CD4-positive, alpha-beta memory T cell (primary cell): ENCODE data around the gene PDLIM4. TPM values are rescaled to one million over a fixed set of nuclear protein-coding genes. Genes with fewer than 3 reads are reported as not detected.

Experiments
- CTCF ChIA-PET: fragments of 350-600 bp; sonication (Branson Sonifier 250); formaldehyde crosslinking; loops from one replicate; lab custom pipeline; 2021; ENCODE audit warnings: inconsistent platforms; ENCODE audit not compliant: partially characterized antibody; lab: Charles Lee
- POLR2A ChIA-PET: fragments of 350-600 bp; sonication (Branson Sonifier 250); formaldehyde crosslinking; loops from one replicate; lab custom pipeline; 2021; ENCODE audit not compliant: partially characterized antibody; lab: Charles Lee
- DNase-seq, 5 donors: peaks; one replicate each; pipeline versions ENCODE4 v3.0.0 to v3.0.0-alpha.2; 2020 to 2022; ENCODE audit warnings: mixed read lengths in 1 of 5
- H3K27ac ChIP-seq: one replicate; pipeline ENCODE4 v1.7.0; 2013; ENCODE audit warnings: low read depth, low read length
- H3K27me3 ChIP-seq: 2 replicates; pipeline ENCODE4 v1.7.0; 2013; ENCODE audit warnings: mild to moderate bottlenecking, low read length, moderate library complexity; ENCODE audit not compliant: insufficient read depth
- H3K36me3 ChIP-seq: 2 replicates; pipeline ENCODE4 v1.7.0; 2013; ENCODE audit warnings: mild to moderate bottlenecking, low read length, moderate library complexity; ENCODE audit not compliant: insufficient read depth
- H3K4me1 ChIP-seq: 2 replicates; pipeline ENCODE4 v1.7.0; 2013; ENCODE audit warnings: mild to moderate bottlenecking, low read length, moderate library complexity; ENCODE audit not compliant: insufficient read depth
- H3K4me3 ChIP-seq, 2 donors: one replicate each; pipeline ENCODE4 v1.7.0; 2013; ENCODE audit warnings: low read length in 2 of 2, mild to moderate bottlenecking in 1 of 2
- H3K9me3 ChIP-seq, 2 donors: one replicate each; pipeline ENCODE4 v1.7.0; 2013; ENCODE audit warnings: low read length in 2 of 2, control low read depth in 1 of 2; ENCODE audit not compliant: control insufficient read depth in 1 of 2
- H3K27ac Mint-ChIP-seq, 7 donors: one replicate each; pipeline ENCODE4 v1.8.0; 2020 to 2021; ENCODE audit warnings: mixed read lengths in 7 of 7, mild to moderate bottlenecking in 6 of 7, inconsistent platforms in 3 of 7, moderate library complexity in 3 of 7
- H3K27me3 Mint-ChIP-seq, 2 donors: one replicate each; pipeline ENCODE4 v1.8.0; 2020 to 2021; ENCODE audit warnings: mixed read lengths in 2 of 2
- H3K36me3 Mint-ChIP-seq, 2 donors: one replicate each; pipeline ENCODE4 v1.8.0; 2020 to 2021; ENCODE audit warnings: mixed read lengths in 2 of 2, inconsistent platforms in 1 of 2, mild to moderate bottlenecking in 1 of 2
- H3K4me1 Mint-ChIP-seq, 4 donors: one replicate each; pipeline ENCODE4 v1.8.0; 2020 to 2021; ENCODE audit warnings: mixed read lengths in 4 of 4, mild to moderate bottlenecking in 1 of 4
- H3K4me3 Mint-ChIP-seq, 8 donors: one replicate each; pipeline ENCODE4 v1.8.0; 2020 to 2021; ENCODE audit warnings: mixed read lengths in 8 of 8, mild to moderate bottlenecking in 7 of 8, moderate library complexity in 6 of 8, inconsistent platforms in 3 of 8
- H3K9me3 Mint-ChIP-seq, 8 donors: one replicate each; pipeline ENCODE4 v1.8.0; 2020 to 2021; ENCODE audit warnings: mixed read lengths in 8 of 8, mild to moderate bottlenecking in 5 of 8, inconsistent platforms in 3 of 8, moderate library complexity in 1 of 8
- intact Hi-C: fragments of 100-400 bp; cut with micrococcal nuclease; formaldehyde crosslinking; loops from one replicate; pipeline ENCODE4 v1.15.1; 2023
- polyA plus RNA-seq, 2 donors: library from polyadenylated mRNA; unstranded; fragments of 300-500 nt; fragmentation: Illumina TruSeq; gene quantifications; one replicate each; pipeline ENCODE4 v1.2.3, GENCODE V29; 2021
- total RNA-seq, 2 experiments: library from RNA; stranded (reverse); gene quantifications; one replicate each; pipeline ENCODE4 v1.2.3, GENCODE V29; 2021

The PDLIM4 gene
- total and polyA plus RNA-seq, 4 experiments from 2014 or later, result not detected

GRCh38 chr5:132238901-132239500 is 18.5 kb upstream of the PDLIM4 start:
- Mint-ChIP-seq H3K27ac (no peak overlapping the region), H3K27me3 (peaks cover 7 to 11% of the 10 kb centered on the region in 2 donors), H3K4me1 (no peaks in the 10 kb centered on the region), H3K36me3 (peaks cover 4 to 6% of the 10 kb centered on the region in 2 donors), H3K9me3 (peaks cover 4 to 33% (median 17%) of the 10 kb centered on the region in 8 donors), H3K4me3 (no peak overlapping the region)
- Histone ChIP-seq H3K9me3 (no peaks in the 10 kb centered on the region), H3K36me3 (no peaks in the 10 kb centered on the region), H3K4me1 (no peaks in the 10 kb centered on the region), H3K27ac (no peak overlapping the region), H3K27me3 (no peaks in the 10 kb centered on the region), H3K4me3 (no peak overlapping the region)
- no peak for DNase-seq
- intact Hi-C loops, result loop anchor here (2.0 kb wide), 1 partner anchor 174 kb away; no protein-coding TSS in a partner anchor
- ChIA-PET CTCF (interaction anchor here (0.6 to 3.5 kb wide), 30 partner anchors 9 to 649 kb away, joined by 3 to 26 read pairs (median 8); partner anchors contain the start of genes P4HA2 and SLC22A4), POLR2A (no interaction called here)

- H3K27me3 Mint-ChIP-seq, result peaks cover 7 to 13% of the 10 kb centered on the region in 2 donors
- Histone ChIP-seq H3K4me1 (no peaks in the 10 kb centered on the region), H3K27me3 (no peaks in the 10 kb centered on the region), H3K36me3 (no peaks in the 10 kb centered on the region), H3K4me3 (no peak overlapping the region), H3K9me3 (no peaks in the 10 kb centered on the region), H3K27ac (no peak overlapping the region)
- no peak for DNase-seq
- CTCF ChIA-PET, result interaction anchor here (0.9 to 3.5 kb wide), 7 partner anchors 8 to 260 kb away, joined by 3 to 26 read pairs (median 11); no protein-coding TSS in a partner anchor
- no peak overlapping the region for H3K27ac Mint-ChIP-seq
- H3K9me3 Mint-ChIP-seq, result peaks cover 4 to 41% (median 24%) of the 10 kb centered on the region in 8 donors
- intact Hi-C loops, result loop anchor here (2.0 kb wide), 1 partner anchor 175 kb away; no protein-coding TSS in a partner anchor
- peaks cover 9 to 11% of the 10 kb centered on the region in 2 donors for H3K36me3 Mint-ChIP-seq
- POLR2A ChIA-PET, result interaction anchor here (1.0 kb wide), 1 partner anchor 55 kb away, joined by 3 read pairs; the partner anchor contains the start of gene SLC22A4
- no peaks in the 10 kb centered on the region for H3K4me1 Mint-ChIP-seq
- no peak overlapping the region for H3K4me3 Mint-ChIP-seq
These were observed 17.7 kb upstream of the PDLIM4 start for GRCh38 chr5:132239776-132240175.

- Mint-ChIP-seq H3K4me3 (no peak overlapping the region), H3K4me1 (peaks cover 0 to 5% (median under 1%) of the 10 kb centered on the region in 4 donors), H3K36me3 (peaks cover 16 to 17% of the 10 kb centered on the region in 2 donors), H3K9me3 (peaks cover 8 to 70% (median 42%) of the 10 kb centered on the region in 8 donors), H3K27me3 (peaks cover 10 to 13% of the 10 kb centered on the region in 2 donors), H3K27ac (peak overlapping the region in 1 of 7 donors; percentile 57)
- DNase-seq, result no peak
- H3K27ac ChIP-seq, result no peak overlapping the region
- POLR2A ChIA-PET, result no interaction called here
- no peaks in the 10 kb centered on the region for H3K27me3 ChIP-seq
- H3K36me3 ChIP-seq, result no peaks in the 10 kb centered on the region
- no peaks in the 10 kb centered on the region for H3K4me1 ChIP-seq
- CTCF ChIA-PET, result no interaction called here
- no peak overlapping the region for H3K4me3 ChIP-seq
- intact Hi-C loops, result loop anchor here (2.0 kb wide), 1 partner anchor 59 kb away; no protein-coding TSS in a partner anchor
- H3K9me3 ChIP-seq, result no peaks in the 10 kb centered on the region
These were observed 14.0 kb upstream of the PDLIM4 start for GRCh38 chr5:132243366-132243977.

GRCh38 chr5:132245593-132245992 is 11.9 kb upstream of the PDLIM4 start:
- CTCF ChIA-PET, result no interaction called here
- H3K4me1 ChIP-seq, result no peaks in the 10 kb centered on the region
- H3K27ac Mint-ChIP-seq, result no peak overlapping the region
- H3K4me1 Mint-ChIP-seq, result peaks cover 0 to 5% (median under 1%) of the 10 kb centered on the region in 4 donors
- H3K27me3 Mint-ChIP-seq, result peaks cover 10 to 12% of the 10 kb centered on the region in 2 donors
- no peaks in the 10 kb centered on the region for H3K36me3 ChIP-seq
- POLR2A ChIA-PET, result no interaction called here
- peaks cover 8 to 67% (median 42%) of the 10 kb centered on the region in 8 donors for H3K9me3 Mint-ChIP-seq
- intact Hi-C loops, result no loop called here
- no peaks in the 10 kb centered on the region for H3K27me3 ChIP-seq
- no peak overlapping the region for H3K4me3 ChIP-seq
- peaks cover 16 to 17% of the 10 kb centered on the region in 2 donors for H3K36me3 Mint-ChIP-seq
- no peak overlapping the region for H3K4me3 Mint-ChIP-seq
- no peak overlapping the region for H3K27ac ChIP-seq
- H3K9me3 ChIP-seq, result no peaks in the 10 kb centered on the region
- no peak for DNase-seq

GRCh38 chr5:132246806-132247205 is 10.7 kb upstream of the PDLIM4 start:
- peaks cover 4 to 56% (median 36%) of the 10 kb centered on the region in 8 donors for H3K9me3 Mint-ChIP-seq
- H3K27me3 Mint-ChIP-seq, result peaks cover 8 to 12% of the 10 kb centered on the region in 2 donors
- Histone ChIP-seq H3K27me3 (no peaks in the 10 kb centered on the region), H3K4me1 (no peaks in the 10 kb centered on the region), H3K9me3 (no peaks in the 10 kb centered on the region), H3K36me3 (no peaks in the 10 kb centered on the region), H3K27ac (no peak overlapping the region), H3K4me3 (no peak overlapping the region)
- CTCF ChIA-PET, result interaction anchor here (0.7 to 3.0 kb wide), 3 partner anchors 8 to 79 kb away, joined by 3 to 26 read pairs (median 3); no protein-coding TSS in a partner anchor
- intact Hi-C loops, result no loop called here
- H3K4me3 Mint-ChIP-seq, result no peak overlapping the region
- H3K27ac Mint-ChIP-seq, result no peak overlapping the region
- POLR2A ChIA-PET, result no interaction called here
- no peak for DNase-seq
- peaks cover 0 to 5% (median under 1%) of the 10 kb centered on the region in 4 donors for H3K4me1 Mint-ChIP-seq
- H3K36me3 Mint-ChIP-seq, result peaks cover 16 to 17% of the 10 kb centered on the region in 2 donors

GRCh38 chr5:132250547-132250946 is 6.9 kb upstream of the PDLIM4 start:
- ChIA-PET POLR2A (no interaction called here), CTCF (interaction anchor here (1.7 to 2.1 kb wide), 2 partner anchors 12 to 22 kb away, joined by 7 to 9 read pairs; no protein-coding TSS in a partner anchor)
- H3K4me3 ChIP-seq, result no peak overlapping the region
- no peak overlapping the region for H3K27ac Mint-ChIP-seq
- H3K27me3 ChIP-seq, result no peaks in the 10 kb centered on the region
- intact Hi-C loops, result no loop called here
- peaks cover 0 to 23% (median 13%) of the 10 kb centered on the region in 8 donors for H3K9me3 Mint-ChIP-seq
- H3K27me3 Mint-ChIP-seq, result peaks cover 6 to 9% of the 10 kb centered on the region in 2 donors
- no peak overlapping the region for H3K27ac ChIP-seq
- H3K4me1 Mint-ChIP-seq, result peaks cover 0 to 5% (median under 1%) of the 10 kb centered on the region in 4 donors
- H3K4me3 Mint-ChIP-seq, result no peak overlapping the region
- no peak for DNase-seq
- no peaks in the 10 kb centered on the region for H3K4me1 ChIP-seq
- no peaks in the 10 kb centered on the region for H3K9me3 ChIP-seq
- no peaks in the 10 kb centered on the region for H3K36me3 ChIP-seq
- peaks cover 1% of the 10 kb centered on the region in 2 donors for H3K36me3 Mint-ChIP-seq

GRCh38 chr5:132251220-132251725 is 6.2 kb upstream of the PDLIM4 start:
- Histone ChIP-seq H3K27me3 (no peaks in the 10 kb centered on the region), H3K4me1 (no peaks in the 10 kb centered on the region), H3K9me3 (no peaks in the 10 kb centered on the region), H3K36me3 (no peaks in the 10 kb centered on the region), H3K4me3 (no peak overlapping the region), H3K27ac (no peak overlapping the region)
- Mint-ChIP-seq H3K4me3 (no peak overlapping the region), H3K36me3 (no peaks in the 10 kb centered on the region), H3K4me1 (peaks cover 0 to 5% (median under 1%) of the 10 kb centered on the region in 4 donors), H3K27ac (no peak overlapping the region), H3K9me3 (peaks cover 0 to 16% (median 7%) of the 10 kb centered on the region in 8 donors), H3K27me3 (peaks cover 2 to 15% of the 10 kb centered on the region in 2 donors)
- ChIA-PET CTCF (interaction anchor here (1.7 to 2.1 kb wide), 2 partner anchors 13 to 21 kb away, joined by 7 to 9 read pairs; no protein-coding TSS in a partner anchor), POLR2A (no interaction called here)
- no peak for DNase-seq
- intact Hi-C loops, result no loop called here
